Brain pericyte (primary cell): ENCODE measurements around the gene MYOG.

ENCODE experiments used
- DNase-seq: peaks from one replicate; pipeline ENCODE4 v3.0.0-alpha.2; 2012; ENCODE audit warnings: low read depth, low spot score

Gene MYOG

DNA sequence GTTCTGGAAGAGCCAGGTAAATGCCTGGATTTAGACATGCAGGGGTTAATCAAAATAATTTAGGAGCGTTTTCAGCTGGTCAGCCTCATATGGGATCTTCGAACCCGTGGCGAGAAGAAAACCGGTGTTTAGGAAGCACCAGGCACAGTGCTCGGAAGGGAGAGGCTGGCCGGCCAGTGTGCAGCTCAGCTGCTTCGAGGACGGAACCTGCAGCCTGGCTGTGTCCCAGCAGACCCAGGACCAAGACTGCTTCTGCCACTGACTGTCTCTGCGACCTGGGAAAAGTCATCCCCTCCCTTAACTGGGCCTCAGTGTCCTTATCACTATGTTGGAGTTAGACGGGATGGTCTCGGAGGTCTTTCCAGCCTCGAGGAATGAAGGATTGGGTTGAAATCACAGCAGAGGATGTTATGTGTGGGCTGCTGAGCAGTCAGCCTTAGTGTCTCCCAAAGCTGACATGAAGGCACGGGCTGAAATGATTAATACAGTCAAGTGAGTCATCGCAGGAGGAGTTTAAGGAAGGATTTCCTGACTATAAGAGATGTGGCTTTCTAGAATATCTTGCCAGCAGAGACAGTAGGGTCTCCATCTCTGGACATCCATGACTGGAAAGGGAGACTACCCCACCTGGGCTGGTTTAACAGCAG is 38.7 kb downstream of the MYOG start:
- no peak for DNase-seq

GRCh38 chr1:203045821-203046594 is 39.8 kb downstream of the MYOG start:
- no peak for DNase-seq

DNA sequence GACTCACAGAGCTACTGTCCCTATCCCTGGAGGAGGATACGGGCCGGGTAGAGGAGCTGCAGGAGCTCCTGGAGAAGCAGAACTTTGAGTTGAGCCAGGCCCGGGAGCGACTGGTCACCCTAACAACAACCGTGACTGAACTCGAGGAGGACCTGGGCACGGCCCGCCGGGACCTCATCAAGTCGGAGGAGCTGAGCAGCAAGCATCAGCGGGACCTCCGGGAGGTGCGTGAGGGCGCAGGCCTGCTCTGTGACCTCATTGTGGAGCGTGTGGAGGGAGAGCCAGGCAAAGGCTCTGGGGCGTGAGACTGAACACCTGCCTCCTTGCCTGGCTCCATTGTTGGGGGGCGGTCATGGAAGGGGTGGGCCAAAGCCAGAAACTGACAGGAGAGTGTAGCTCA is 40.5 kb downstream of the MYOG start:
- DNase-seq: no peak

DNA sequence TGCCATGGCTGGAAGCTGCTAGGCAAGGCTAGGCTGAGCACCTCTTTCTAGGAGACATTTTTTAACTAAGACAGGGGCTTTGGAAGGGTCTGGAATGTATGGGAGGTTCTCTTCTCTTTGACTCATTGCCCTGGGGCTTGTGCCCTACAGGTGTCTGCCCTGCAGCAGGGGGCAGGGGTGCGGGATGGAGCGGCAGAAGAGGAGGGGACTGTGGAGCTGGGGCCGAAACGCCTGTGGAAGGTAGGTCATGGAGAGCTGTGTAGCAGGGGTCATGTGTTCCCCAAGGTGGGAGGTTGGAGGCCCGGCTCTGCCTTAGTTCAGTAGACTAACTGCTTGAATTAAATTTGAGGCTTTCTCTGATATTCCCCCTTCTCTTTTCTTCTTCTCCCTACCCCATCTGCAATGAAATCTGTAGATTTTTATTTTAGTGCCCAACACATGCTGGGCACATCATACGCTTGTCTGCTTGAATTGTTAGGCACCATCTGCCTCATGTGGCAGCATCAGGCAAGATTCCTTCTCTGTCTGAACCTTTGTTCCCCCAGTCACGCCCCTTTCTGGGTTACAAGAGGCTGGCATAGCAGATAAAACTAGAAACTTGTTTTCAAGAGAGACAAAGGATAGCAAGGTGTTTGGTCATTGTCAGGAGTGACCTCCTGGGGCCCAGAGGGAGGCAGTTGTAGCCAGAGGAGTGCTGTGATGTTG is 41.1 kb downstream of the MYOG start:
- no peak for DNase-seq

DNA sequence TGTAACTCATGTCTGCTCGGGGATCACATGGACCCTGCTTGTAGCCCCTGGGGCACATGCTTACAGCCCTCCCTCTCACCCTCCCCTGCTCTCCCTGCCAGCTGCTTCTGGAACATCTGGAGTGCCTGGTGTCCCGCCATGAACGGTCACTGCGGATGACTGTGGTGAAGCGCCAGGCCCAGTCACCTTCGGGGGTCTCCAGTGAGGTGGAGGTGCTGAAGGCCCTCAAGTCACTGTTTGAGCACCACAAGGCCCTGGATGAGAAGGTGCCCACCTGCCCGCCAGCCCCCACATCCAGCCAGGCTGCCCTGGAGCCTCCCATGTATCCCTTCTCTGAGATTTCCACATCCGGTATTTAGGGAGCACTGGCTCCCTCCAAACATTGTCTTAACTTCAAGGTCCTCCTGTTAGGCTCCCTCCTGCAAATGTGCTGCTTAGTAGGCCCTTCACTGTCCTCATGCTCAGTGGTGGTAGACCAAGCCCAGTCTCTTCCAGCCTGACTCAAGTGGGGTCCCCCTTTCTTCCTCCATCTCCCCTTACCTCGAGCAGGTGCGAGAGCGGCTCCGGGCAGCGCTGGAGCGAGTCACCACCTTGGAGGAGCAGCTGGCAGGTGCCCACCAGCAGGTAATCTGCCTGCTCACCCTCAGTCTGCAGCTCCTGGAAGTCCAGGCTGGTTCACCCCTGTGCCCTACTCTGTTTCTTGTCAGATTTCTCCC is 41.8 kb downstream of the MYOG start:
- DNase-seq: no peak

- no peak for DNase-seq
Observed at GRCh38 chr1:203041351-203041932, 44.4 kb downstream of the MYOG start.

DNA sequence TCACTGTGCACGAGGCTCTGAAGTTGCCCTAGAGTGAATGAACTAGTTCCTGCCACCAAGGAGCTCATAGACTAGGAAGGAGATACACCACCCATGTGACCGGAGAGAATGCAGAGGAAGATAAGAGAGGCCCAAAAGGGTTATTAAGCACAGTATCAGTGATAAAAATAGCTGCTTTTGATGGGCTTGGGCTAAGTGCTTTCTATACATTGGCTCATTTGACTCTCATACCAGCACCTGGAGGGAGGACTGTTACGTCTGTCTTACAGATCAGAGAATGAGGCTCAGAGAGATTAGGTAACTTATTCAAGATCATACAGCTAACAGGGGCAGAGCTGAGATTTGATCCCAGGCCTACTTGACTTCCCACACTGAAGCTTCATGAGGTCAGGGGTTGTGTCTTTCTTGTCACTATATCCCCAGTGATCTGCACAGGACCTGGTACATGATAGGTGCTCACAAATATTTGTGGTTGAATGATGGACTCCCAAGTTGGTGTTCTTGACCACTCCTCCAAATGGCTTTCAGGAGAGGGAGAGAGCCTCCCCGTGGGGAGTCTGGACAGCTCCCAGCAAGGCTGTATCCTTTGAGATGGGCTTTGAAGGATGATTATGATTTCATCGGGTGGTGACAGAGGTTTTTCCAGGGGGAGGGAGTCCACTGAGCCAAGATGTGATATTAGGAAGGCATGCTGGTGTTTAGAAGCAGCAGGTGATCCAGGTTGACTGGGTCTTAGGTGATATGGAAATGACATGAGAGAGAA is 45.1 kb downstream of the MYOG start:
- no peak for DNase-seq

GRCh38 chr1:203039609-203040512 is 46.0 kb downstream of the MYOG start:
- no peak for DNase-seq

DNA sequence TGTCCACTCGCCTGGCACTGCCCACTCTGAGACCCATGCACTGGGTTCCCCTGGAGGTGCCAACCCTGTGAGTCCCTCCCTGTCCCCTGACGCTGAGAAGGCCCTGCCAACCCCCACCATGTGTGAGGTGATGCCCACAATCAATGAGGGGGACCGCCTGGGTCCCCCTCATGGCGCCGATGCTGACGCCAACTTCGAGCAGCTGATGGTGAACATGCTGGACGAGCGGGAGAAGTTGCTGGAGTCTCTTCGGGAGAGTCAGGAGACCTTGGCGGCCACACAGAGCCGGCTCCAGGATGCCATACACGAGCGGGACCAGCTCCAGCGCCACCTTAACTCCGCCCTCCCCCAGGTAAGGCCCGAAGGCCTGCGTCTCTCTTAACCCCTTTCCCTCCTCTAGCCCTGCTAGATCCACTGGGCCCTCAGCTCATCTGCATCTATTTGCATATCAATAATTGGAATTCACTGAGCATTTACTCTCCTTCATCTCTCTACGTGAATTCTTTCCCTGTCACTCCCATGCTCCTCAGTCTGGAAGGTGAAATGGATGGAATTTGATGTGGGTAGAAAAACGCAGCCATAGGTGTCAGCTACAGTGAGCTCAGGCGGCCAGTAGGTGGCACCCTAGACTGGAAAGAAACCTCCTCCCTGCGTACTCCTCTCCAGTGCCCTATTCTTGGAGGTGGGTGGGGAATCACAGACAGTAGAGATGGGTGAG is 46.8 kb downstream of the MYOG start:
- no peak for DNase-seq

- no peak for DNase-seq
Observed at GRCh38 chr1:203038217-203038741, 47.5 kb downstream of the MYOG start.

- DNase-seq: no peak
Observed at GRCh38 chr1:203037509-203038190, 48.2 kb downstream of the MYOG start.

DNA sequence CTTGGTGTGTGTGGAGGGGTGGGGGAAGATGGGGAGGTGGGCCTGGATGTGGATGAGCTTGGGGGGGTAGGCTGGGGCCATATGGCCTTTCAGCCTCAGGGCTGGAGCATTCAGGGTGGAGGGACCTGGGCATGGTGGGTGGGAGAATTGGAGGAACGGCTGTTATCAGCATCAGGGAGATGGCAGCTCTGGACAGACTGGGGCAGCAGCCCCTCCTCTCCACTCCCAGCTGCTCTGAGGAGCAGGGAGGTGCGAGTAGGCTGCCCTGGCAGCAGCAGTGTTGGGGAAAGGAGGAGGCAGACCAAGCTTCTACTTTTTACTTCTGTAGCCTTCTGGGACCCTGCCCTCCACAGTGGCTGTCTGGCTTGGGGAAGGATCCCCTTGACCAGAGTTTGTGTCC is 49.3 kb downstream of the MYOG start:
- no peak for DNase-seq

DNA sequence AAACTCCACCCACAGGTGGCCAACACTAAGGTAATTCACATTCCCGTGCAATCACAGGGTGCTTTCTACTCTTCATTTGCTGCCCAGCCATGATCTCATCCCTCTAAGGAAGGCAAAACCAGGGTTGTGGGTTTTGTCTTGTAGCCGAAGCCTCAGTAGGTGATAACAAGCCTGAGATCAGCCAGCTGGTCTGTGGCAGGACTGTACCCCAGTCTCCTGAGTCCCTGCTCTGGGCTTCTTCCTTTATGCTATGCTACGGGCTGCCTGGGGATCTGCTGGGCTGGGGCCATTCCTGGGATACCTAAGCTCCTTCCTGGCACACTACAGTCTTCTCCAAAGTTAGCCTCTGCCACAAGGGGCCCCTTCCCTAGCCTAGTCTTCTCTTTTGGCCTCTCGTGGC is 49.7 kb downstream of the MYOG start:
- DNase-seq: no peak

- DNase-seq: no peak
Observed at GRCh38 chr1:203035111-203036000, 50.5 kb downstream of the MYOG start.

GRCh38 chr1:203034422-203035110 is 51.2 kb downstream of the MYOG start:
- DNase-seq: no peak

DNA sequence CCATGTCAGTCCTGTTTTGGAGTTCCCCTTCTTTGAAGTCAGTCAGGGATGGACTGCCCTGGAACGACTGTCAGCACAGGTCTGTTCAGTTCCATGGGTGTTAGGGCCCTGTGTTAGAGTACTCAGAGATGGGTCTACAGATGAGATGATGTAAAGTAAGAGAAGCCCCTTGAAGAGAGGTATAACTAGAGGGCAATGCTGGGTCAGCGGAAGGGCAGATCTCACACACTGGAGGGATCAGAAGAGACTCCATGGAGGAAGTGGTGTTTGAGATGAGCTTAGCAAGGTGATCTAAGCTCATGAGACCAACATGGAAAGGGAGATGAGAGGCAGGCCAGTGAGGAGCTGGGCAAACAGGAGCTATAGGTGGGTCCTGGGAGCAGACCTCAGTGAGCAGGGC is 51.9 kb downstream of the MYOG start:
- DNase-seq: no peak

DNA sequence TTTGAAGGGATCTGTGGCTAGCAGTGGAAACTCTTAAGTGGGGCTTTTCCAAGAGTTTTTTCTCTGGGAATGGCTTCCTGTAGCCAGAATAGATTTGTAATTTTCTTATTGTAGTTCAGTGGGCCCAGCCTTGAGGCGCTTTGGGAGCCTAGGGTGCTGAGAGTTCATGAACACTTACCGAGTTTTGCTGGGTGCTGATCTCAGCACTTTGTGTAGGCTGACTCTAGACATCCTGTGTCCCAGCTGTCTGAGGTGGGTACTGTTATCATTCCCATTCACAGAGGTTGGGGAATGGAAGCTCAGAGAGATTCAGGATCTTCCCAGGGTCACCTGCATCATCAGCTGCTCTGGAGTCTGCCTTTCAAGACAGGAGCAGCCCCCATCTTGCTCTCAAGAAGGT is 52.5 kb downstream of the MYOG start:
- no peak for DNase-seq
